ENCODE measurements around the gene SYT7.

GRCh38 chr11:61502522-61502921 is 78.4 kb downstream of the SYT7 start:
- TF ChIP-seq CTCF (IDR thresholded peaks at IDR 0.05 in 2 of 3, conservative IDR thresholded peaks at IDR 0.05 in 1 of 3; ENCODE audit: control insufficient read depth in 2 of 3, extremely low read depth in 1 of 3, insufficient read depth in 1 of 3, low read depth in 3 of 3, low read length in 3 of 3): no peak
- no peak for TF ChIP-seq POLR2A (IDR thresholded peaks at IDR 0.05; ENCODE audit: low read depth, low read length)
- TF ChIP-seq TARDBP (IDR thresholded peaks at IDR 0.05; ENCODE audit: borderline replicate concordance): no peak
- TF ChIP-seq, protein P1, sequence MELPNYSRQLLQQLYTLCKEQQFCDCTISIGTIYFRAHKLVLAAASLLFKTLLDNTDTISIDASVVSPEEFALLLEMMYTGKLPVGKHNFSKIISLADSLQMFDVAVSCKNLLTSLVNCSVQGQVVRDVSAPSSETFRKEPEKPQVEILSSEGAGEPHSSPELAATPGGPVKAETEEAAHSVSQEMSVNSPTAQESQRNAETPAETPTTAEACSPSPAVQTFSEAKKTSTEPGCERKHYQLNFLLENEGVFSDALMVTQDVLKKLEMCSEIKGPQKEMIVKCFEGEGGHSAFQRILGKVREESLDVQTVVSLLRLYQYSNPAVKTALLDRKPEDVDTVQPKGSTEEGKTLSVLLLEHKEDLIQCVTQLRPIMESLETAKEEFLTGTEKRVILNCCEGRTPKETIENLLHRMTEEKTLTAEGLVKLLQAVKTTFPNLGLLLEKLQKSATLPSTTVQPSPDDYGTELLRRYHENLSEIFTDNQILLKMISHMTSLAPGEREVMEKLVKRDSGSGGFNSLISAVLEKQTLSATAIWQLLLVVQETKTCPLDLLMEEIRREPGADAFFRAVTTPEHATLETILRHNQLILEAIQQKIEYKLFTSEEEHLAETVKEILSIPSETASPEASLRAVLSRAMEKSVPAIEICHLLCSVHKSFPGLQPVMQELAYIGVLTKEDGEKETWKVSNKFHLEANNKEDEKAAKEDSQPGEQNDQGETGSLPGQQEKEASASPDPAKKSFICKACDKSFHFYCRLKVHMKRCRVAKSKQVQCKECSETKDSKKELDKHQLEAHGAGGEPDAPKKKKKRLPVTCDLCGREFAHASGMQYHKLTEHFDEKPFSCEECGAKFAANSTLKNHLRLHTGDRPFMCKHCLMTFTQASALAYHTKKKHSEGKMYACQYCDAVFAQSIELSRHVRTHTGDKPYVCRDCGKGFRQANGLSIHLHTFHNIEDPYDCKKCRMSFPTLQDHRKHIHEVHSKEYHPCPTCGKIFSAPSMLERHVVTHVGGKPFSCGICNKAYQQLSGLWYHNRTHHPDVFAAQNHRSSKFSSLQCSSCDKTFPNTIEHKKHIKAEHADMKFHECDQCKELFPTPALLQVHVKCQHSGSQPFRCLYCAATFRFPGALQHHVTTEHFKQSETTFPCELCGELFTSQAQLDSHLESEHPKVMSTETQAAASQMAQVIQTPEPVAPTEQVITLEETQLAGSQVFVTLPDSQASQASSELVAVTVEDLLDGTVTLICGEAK (IDR thresholded peaks at IDR 0.05; ENCODE audit: borderline replicate concordance): no peak
- TF ChIP-seq TCF3 (IDR thresholded peaks at IDR 0.05; ENCODE audit: borderline replicate concordance, insufficient read depth, low read depth, low read length): no peak
- TF ChIP-seq, protein P2, sequence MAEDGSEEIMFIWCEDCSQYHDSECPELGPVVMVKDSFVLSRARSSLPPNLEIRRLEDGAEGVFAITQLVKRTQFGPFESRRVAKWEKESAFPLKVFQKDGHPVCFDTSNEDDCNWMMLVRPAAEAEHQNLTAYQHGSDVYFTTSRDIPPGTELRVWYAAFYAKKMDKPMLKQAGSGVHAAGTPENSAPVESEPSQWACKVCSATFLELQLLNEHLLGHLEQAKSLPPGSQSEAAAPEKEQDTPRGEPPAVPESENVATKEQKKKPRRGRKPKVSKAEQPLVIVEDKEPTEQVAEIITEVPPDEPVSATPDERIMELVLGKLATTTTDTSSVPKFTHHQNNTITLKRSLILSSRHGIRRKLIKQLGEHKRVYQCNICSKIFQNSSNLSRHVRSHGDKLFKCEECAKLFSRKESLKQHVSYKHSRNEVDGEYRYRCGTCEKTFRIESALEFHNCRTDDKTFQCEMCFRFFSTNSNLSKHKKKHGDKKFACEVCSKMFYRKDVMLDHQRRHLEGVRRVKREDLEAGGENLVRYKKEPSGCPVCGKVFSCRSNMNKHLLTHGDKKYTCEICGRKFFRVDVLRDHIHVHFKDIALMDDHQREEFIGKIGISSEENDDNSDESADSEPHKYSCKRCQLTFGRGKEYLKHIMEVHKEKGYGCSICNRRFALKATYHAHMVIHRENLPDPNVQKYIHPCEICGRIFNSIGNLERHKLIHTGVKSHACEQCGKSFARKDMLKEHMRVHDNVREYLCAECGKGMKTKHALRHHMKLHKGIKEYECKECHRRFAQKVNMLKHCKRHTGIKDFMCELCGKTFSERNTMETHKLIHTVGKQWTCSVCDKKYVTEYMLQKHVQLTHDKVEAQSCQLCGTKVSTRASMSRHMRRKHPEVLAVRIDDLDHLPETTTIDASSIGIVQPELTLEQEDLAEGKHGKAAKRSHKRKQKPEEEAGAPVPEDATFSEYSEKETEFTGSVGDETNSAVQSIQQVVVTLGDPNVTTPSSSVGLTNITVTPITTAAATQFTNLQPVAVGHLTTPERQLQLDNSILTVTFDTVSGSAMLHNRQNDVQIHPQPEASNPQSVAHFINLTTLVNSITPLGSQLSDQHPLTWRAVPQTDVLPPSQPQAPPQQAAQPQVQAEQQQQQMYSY (CRISPR knock-in tag; IDR thresholded peaks at IDR 0.05): no peak
- no peak for TF ChIP-seq YY1 (IDR thresholded peaks at IDR 0.05; ENCODE audit: low read depth, low read length)
- TF ChIP-seq POLR2AphosphoS5 (IDR thresholded peaks at IDR 0.05; ENCODE audit: low read length): no peak
- TF ChIP-seq SUPT20H (IDR thresholded peaks at IDR 0.05; ENCODE audit: borderline replicate concordance, control insufficient read depth, low read depth, low read length): no peak
- TF ChIP-seq MAX (IDR thresholded peaks at IDR 0.05; ENCODE audit: low read depth, low read length): no peak
- no peak for TF ChIP-seq WRNIP1 (IDR thresholded peaks at IDR 0.05; ENCODE audit: borderline replicate concordance, low read depth, low read length)
- no peak for TF ChIP-seq TCF12 (IDR thresholded peaks at IDR 0.05; ENCODE audit: low read depth, low read length)

Data from GM12878 (cell line).